Measurements from ENCODE around the gene C1QL2.

Gene C1QL2

GRCh38 chr2:119137502-119137901, 21.0 kb downstream of the C1QL2 start:
- H3K4me3 Mint-ChIP-seq: no peak overlapping the region
- H3K4me1 Mint-ChIP-seq (ENCODE audit: low read depth): no peaks in the 10 kb centered on the region
- no peaks in the 10 kb centered on the region for H3K9me3 Mint-ChIP-seq
- H3K27me3 Mint-ChIP-seq (ENCODE audit: low read depth): no peaks in the 10 kb centered on the region
- H3K36me3 Mint-ChIP-seq (ENCODE audit: low read depth): no peaks in the 10 kb centered on the region
- H3K27ac Mint-ChIP-seq: no peak overlapping the region

GRCh38 chr2:119136872-119137271, 21.7 kb downstream of the C1QL2 start:
- Mint-ChIP-seq H3K27ac (no peak overlapping the region), H3K27me3 (ENCODE audit: low read depth) (no peaks in the 10 kb centered on the region), H3K4me3 (no peak overlapping the region), H3K36me3 (ENCODE audit: low read depth) (no peaks in the 10 kb centered on the region), H3K9me3 (no peaks in the 10 kb centered on the region), H3K4me1 (ENCODE audit: low read depth) (no peaks in the 10 kb centered on the region)

- no peak overlapping the region for H3K4me3 Mint-ChIP-seq
Measured at GRCh38 chr2:119136093-119136492, 22.5 kb downstream of the C1QL2 start.

DNA sequence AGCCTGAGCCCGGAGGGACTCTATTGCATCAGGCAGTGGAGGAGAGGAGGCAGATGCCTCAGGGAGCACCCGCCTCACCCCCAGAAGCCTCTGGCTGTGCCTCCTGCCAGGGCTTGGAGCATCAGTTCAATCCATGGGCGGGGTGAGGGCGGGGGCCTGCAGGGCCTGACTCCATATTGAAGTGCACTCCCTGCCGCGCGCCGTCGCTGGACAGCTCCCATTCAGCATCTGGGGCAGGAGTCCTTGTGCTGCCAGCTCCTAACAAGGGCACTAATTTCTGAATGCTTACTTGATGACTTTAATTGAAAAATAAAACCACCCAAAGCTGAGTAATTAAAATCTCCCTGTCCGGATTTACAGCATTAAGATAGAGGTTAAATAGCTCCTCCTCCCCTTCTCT, 23.8 kb downstream of the C1QL2 start:
- no peak overlapping the region for H3K4me3 Mint-ChIP-seq
- no peaks in the 10 kb centered on the region for H3K27me3 Mint-ChIP-seq (ENCODE audit: low read depth)
- H3K27ac Mint-ChIP-seq: no peak overlapping the region
- H3K4me1 Mint-ChIP-seq (ENCODE audit: low read depth): no peaks in the 10 kb centered on the region
- H3K9me3 Mint-ChIP-seq: no peaks in the 10 kb centered on the region
- no peaks in the 10 kb centered on the region for H3K36me3 Mint-ChIP-seq (ENCODE audit: low read depth)

More at GRCh38 chr2:119136093-119136492, 22.5 kb downstream of the C1QL2 start:
- Mint-ChIP-seq H3K27ac (no peak overlapping the region), H3K4me1 (ENCODE audit: low read depth) (no peaks in the 10 kb centered on the region), H3K9me3 (no peaks in the 10 kb centered on the region), H3K36me3 (ENCODE audit: low read depth) (no peaks in the 10 kb centered on the region), H3K27me3 (ENCODE audit: low read depth) (no peaks in the 10 kb centered on the region)

DNA sequence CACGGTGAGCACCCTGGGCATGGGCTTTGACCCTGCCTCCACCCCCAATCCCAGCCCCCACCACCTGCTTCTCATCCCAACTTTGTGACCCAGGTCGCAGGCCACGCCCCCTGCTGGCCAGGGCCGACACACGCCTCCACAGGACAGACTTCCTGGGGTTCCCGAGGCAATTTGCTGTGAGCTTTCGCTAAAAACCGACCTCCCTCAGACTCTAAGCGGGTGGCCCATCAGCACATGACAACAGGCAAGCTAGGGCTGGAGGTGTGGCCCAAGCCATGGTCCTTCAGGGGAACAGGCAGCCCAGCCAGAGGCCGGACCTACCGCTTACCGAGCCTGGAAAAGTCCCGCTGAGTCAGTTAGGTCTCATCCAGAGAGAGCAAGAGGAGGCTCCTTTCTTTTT, 31.9 kb downstream of the C1QL2 start:
- Mint-ChIP-seq H3K4me3 (no peak overlapping the region), H3K27ac (no peak overlapping the region), H3K27me3 (ENCODE audit: low read depth) (no peaks in the 10 kb centered on the region), H3K9me3 (no peaks in the 10 kb centered on the region), H3K4me1 (ENCODE audit: low read depth) (no peaks in the 10 kb centered on the region), H3K36me3 (ENCODE audit: low read depth) (no peaks in the 10 kb centered on the region)

DNA sequence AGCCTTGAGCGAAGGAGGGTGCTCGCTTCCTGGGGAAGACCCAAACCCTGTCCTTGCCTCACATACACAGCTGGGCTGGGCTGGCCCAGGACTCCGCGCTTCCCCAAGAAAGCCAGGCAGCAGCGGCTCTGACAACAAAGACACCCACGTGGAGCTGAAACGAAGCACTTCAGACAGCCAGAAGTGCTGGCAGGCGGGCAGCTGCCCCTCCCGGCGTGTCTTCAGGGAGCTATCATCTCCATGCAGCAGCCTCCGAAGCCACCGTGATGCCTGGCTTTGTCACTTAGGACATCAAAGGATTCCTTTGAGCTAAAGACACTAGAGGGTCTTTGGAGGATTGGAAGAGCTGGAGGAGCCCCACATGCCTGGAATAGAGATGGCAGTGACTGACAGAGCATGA, 35.2 kb downstream of the C1QL2 start:
- Mint-ChIP-seq H3K4me3 (no peak overlapping the region), H3K27me3 (ENCODE audit: low read depth) (no peaks in the 10 kb centered on the region), H3K36me3 (ENCODE audit: low read depth) (no peaks in the 10 kb centered on the region), H3K9me3 (no peaks in the 10 kb centered on the region), H3K27ac (no peak overlapping the region), H3K4me1 (ENCODE audit: low read depth) (no peaks in the 10 kb centered on the region)

GRCh38 chr2:119122663-119123062, 35.9 kb downstream of the C1QL2 start:
- no peak overlapping the region for H3K27ac Mint-ChIP-seq
- no peak overlapping the region for H3K4me3 Mint-ChIP-seq
- no peaks in the 10 kb centered on the region for H3K27me3 Mint-ChIP-seq (ENCODE audit: low read depth)
- H3K4me1 Mint-ChIP-seq (ENCODE audit: low read depth): no peaks in the 10 kb centered on the region
- H3K9me3 Mint-ChIP-seq: no peaks in the 10 kb centered on the region
- H3K36me3 Mint-ChIP-seq (ENCODE audit: low read depth): no peaks in the 10 kb centered on the region

DNA sequence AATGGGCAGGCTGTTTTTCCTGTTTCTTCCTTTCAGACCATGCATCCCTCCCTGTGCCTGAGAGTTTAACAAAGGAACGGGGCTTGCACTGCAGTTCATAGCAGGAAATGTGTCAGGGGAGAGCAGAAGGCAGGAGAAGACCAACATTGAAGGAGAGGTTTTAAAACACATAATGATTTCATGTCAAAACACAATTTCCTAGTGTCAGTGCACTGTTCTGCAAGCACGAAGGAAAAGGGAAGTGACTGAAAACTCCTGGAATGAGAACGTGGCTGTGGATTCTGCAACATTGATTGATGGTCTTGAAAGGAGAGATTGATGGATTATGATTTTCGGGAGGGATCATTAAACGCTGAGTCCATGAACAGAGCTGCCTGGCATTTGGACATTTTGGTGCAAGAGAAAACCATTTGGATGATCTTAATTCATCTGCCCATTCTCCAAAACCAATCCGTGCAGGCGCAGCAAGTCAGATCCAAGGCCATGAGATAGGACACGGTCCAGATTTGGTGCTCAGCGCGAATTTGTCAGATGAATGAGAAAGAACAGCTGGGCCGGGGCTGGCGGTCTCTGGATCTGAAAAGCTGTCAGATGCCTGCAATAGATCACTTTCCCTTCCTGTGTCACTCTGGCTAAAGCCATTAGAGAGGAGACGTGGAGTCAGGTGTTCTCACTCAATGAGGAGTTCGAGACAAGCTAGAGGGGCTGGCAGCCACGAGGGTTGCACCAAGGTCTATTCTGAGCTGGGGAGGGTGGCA, 38.4 kb downstream of the C1QL2 start:
- Mint-ChIP-seq H3K4me1 (ENCODE audit: low read depth) (no peaks in the 10 kb centered on the region), H3K4me3 (no peak overlapping the region), H3K27ac (no peak overlapping the region), H3K27me3 (ENCODE audit: low read depth) (no peaks in the 10 kb centered on the region), H3K9me3 (no peaks in the 10 kb centered on the region), H3K36me3 (ENCODE audit: low read depth) (no peaks in the 10 kb centered on the region)

GRCh38 chr2:119119076-119119785, 39.3 kb downstream of the C1QL2 start:
- no peaks in the 10 kb centered on the region for H3K4me1 Mint-ChIP-seq (ENCODE audit: low read depth)
- H3K27me3 Mint-ChIP-seq (ENCODE audit: low read depth): no peaks in the 10 kb centered on the region
- no peaks in the 10 kb centered on the region for H3K36me3 Mint-ChIP-seq (ENCODE audit: low read depth)
- no peaks in the 10 kb centered on the region for H3K9me3 Mint-ChIP-seq
- no peak overlapping the region for H3K4me3 Mint-ChIP-seq
- H3K27ac Mint-ChIP-seq: no peak overlapping the region

GRCh38 chr2:119117891-119118882, 40.4 kb downstream of the C1QL2 start:
- no peaks in the 10 kb centered on the region for H3K27me3 Mint-ChIP-seq (ENCODE audit: low read depth)
- no peaks in the 10 kb centered on the region for H3K4me1 Mint-ChIP-seq (ENCODE audit: low read depth)
- no peaks in the 10 kb centered on the region for H3K36me3 Mint-ChIP-seq (ENCODE audit: low read depth)
- H3K27ac Mint-ChIP-seq: no peak overlapping the region
- H3K4me3 Mint-ChIP-seq: no peak overlapping the region
- no peaks in the 10 kb centered on the region for H3K9me3 Mint-ChIP-seq

- no peak overlapping the region for H3K27ac Mint-ChIP-seq
- no peaks in the 10 kb centered on the region for H3K4me1 Mint-ChIP-seq (ENCODE audit: low read depth)
- no peak overlapping the region for H3K4me3 Mint-ChIP-seq
- H3K9me3 Mint-ChIP-seq: no peaks in the 10 kb centered on the region
- no peaks in the 10 kb centered on the region for H3K27me3 Mint-ChIP-seq (ENCODE audit: low read depth)
- H3K36me3 Mint-ChIP-seq (ENCODE audit: low read depth): no peaks in the 10 kb centered on the region
Measured at GRCh38 chr2:119117408-119117807, 41.1 kb downstream of the C1QL2 start.

DNA sequence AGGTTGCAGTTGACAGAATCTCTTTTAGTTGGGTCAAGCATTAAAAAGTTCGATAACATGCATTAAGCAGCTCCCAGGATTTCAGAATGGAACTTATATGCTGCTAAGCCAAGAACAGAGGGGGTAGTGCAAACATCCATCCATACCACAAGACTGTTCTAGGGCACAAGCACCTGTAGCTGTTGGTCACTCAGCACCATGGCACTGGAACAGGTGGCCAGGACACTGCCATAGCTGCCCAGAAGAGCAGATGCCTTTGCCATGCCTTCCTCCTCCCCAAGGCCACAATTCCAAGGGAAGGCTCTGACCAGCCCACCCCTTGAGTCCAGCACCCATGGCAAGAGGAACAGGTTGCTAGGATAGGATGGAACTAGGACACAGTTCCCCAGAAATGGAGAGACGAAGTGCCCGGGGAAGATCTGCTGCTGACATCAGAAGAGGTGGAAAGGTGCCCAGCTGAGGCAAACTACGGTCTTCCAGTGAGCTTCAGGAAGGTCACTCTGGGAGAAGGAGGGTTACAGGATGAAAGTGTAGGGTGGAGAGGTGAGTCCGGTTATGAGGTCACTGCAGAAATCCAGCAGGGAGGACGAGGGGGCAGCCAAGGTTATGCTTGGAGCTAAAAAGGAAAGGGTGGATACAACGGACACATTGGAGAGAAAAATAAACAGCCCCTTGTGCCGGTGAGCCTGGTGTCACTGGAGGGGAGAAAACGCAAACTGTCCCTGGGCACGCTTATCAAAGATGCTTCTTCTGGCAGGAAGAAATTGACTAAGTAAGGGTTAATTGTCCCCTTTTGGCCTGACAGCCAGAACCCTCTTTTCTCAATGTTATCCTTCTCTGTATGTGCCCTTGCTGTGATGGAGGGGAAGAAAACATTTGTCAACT, 41.9 kb downstream of the C1QL2 start:
- no peaks in the 10 kb centered on the region for H3K4me1 Mint-ChIP-seq (ENCODE audit: low read depth)
- no peak overlapping the region for H3K4me3 Mint-ChIP-seq
- peaks cover 2% of the 10 kb centered on the region for H3K9me3 Mint-ChIP-seq
- no peak overlapping the region for H3K27ac Mint-ChIP-seq
- no peaks in the 10 kb centered on the region for H3K36me3 Mint-ChIP-seq (ENCODE audit: low read depth)
- no peaks in the 10 kb centered on the region for H3K27me3 Mint-ChIP-seq (ENCODE audit: low read depth)

DNA sequence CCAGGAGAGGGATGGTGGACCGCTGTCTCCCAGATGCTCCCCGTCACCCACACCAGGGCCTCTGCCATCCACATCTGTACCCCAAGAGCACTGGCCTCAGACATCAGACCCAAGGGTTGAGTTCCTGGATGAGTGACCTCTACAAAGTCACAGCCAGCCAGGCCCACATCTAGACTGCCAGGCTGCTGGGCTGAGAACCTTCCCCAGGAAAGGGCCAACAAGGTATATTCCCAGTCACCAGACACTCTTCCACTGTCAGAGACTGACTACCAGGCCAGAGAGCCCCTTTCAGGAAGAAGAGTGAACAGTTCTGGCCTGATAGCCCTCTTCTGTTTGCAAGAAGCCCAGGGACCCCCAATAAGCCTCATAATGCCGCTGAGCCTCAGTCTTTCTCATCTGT, 44.3 kb downstream of the C1QL2 start:
- H3K9me3 Mint-ChIP-seq: peaks cover 6% of the 10 kb centered on the region
- no peak overlapping the region for H3K27ac Mint-ChIP-seq
- H3K36me3 Mint-ChIP-seq (ENCODE audit: low read depth): no peaks in the 10 kb centered on the region
- H3K27me3 Mint-ChIP-seq (ENCODE audit: low read depth): no peaks in the 10 kb centered on the region
- no peak overlapping the region for H3K4me3 Mint-ChIP-seq
- H3K4me1 Mint-ChIP-seq (ENCODE audit: low read depth): no peaks in the 10 kb centered on the region

- peaks cover 6% of the 10 kb centered on the region for H3K9me3 Mint-ChIP-seq
- H3K4me3 Mint-ChIP-seq: no peak overlapping the region
- H3K36me3 Mint-ChIP-seq (ENCODE audit: low read depth): no peaks in the 10 kb centered on the region
- no peaks in the 10 kb centered on the region for H3K27me3 Mint-ChIP-seq (ENCODE audit: low read depth)
- H3K4me1 Mint-ChIP-seq (ENCODE audit: low read depth): no peaks in the 10 kb centered on the region
- no peak overlapping the region for H3K27ac Mint-ChIP-seq
Measured at GRCh38 chr2:119113489-119113770, 45.1 kb downstream of the C1QL2 start.
